ENCODE data around the gene MRC1. TPM values are rescaled to one million over a fixed set of nuclear protein-coding genes. Genes with fewer than 3 reads are reported as not detected.

MRC1 gene
- polyA plus RNA-seq, 1 experiment: not detected

GRCh38 chr10:17878896-17879295 lies 69.7 kb downstream of the MRC1 start:
- TF ChIP-seq, protein P1, sequence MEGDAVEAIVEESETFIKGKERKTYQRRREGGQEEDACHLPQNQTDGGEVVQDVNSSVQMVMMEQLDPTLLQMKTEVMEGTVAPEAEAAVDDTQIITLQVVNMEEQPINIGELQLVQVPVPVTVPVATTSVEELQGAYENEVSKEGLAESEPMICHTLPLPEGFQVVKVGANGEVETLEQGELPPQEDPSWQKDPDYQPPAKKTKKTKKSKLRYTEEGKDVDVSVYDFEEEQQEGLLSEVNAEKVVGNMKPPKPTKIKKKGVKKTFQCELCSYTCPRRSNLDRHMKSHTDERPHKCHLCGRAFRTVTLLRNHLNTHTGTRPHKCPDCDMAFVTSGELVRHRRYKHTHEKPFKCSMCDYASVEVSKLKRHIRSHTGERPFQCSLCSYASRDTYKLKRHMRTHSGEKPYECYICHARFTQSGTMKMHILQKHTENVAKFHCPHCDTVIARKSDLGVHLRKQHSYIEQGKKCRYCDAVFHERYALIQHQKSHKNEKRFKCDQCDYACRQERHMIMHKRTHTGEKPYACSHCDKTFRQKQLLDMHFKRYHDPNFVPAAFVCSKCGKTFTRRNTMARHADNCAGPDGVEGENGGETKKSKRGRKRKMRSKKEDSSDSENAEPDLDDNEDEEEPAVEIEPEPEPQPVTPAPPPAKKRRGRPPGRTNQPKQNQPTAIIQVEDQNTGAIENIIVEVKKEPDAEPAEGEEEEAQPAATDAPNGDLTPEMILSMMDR (IDR thresholded peaks at IDR 0.05; ENCODE audit: insufficient read depth, low read depth, low read length): no peak
- DNase-seq (ENCODE audit: low read depth): no peak
- ChIA-PET POLR2A (no interaction called here), CTCF (no interaction called here)
- Histone ChIP-seq H3K27me3 (ENCODE audit: control insufficient read depth, insufficient read depth, low read length) (no peaks in the 10 kb centered on the region), H3K36me3 (ENCODE audit: control insufficient read depth, insufficient read depth, low read length) (no peaks in the 10 kb centered on the region), H3K4me3 (ENCODE audit: low read depth, low read length) (no peak overlapping the region)

DNA sequence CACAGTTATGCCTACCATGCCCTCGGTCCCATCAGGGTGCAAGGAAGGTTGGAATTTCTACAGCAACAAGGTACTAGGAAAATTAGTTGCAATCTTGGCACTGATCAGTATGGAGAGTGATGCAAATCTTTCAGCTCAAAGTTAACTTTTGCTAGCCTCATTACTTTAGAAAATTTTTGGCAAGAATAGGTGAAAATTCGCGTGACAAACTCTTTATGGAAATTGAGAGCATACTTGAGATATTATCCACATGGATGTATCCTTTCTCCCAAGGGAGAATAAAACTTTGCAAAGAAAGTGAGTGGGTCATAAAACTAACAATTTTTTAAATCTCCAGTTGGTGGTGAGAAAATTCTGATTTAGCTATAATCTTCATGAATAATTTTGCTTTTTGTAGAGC lies 71.5 kb downstream of the MRC1 start:
- no peaks in the 10 kb centered on the region for H3K27me3 ChIP-seq (ENCODE audit: control insufficient read depth, insufficient read depth, low read length)
- TF ChIP-seq, protein P1 (IDR thresholded peaks at IDR 0.05; ENCODE audit: insufficient read depth, low read depth, low read length): no peak
- DNase-seq (ENCODE audit: low read depth): no peak
- no peak overlapping the region for H3K4me3 ChIP-seq (ENCODE audit: low read depth, low read length)
- ChIA-PET POLR2A (no interaction called here), CTCF (interaction anchor here (0.7 kb wide), 1 partner anchor 8 kb away, joined by 3 read pairs; no protein-coding TSS in a partner anchor)
- H3K36me3 ChIP-seq (ENCODE audit: control insufficient read depth, insufficient read depth, low read length): no peaks in the 10 kb centered on the region

GRCh38 chr10:17882557-17882956 lies 73.4 kb downstream of the MRC1 start:
- Histone ChIP-seq H3K4me3 (ENCODE audit: low read depth, low read length) (no peak overlapping the region), H3K27me3 (ENCODE audit: control insufficient read depth, insufficient read depth, low read length) (no peaks in the 10 kb centered on the region), H3K36me3 (ENCODE audit: control insufficient read depth, insufficient read depth, low read length) (no peaks in the 10 kb centered on the region)
- TF ChIP-seq, protein P1 (IDR thresholded peaks at IDR 0.05; ENCODE audit: insufficient read depth, low read depth, low read length): no peak
- CTCF ChIA-PET: interaction anchor here (1.1 kb wide), 1 partner anchor 9 kb away, joined by 4 read pairs; no protein-coding TSS in a partner anchor
- DNase-seq (ENCODE audit: low read depth): no peak
- POLR2A ChIA-PET: no interaction called here

- DNase-seq (ENCODE audit: low read depth): no peak
- ChIA-PET POLR2A (no interaction called here), CTCF (interaction anchor here (0.8 kb wide), 1 partner anchor 18 kb away, joined by 3 read pairs; no protein-coding TSS in a partner anchor)
- Histone ChIP-seq H3K27me3 (ENCODE audit: control insufficient read depth, insufficient read depth, low read length) (no peaks in the 10 kb centered on the region), H3K4me3 (ENCODE audit: low read depth, low read length) (no peak overlapping the region), H3K36me3 (ENCODE audit: control insufficient read depth, insufficient read depth, low read length) (no peaks in the 10 kb centered on the region)
- TF ChIP-seq, protein P1 (IDR thresholded peaks at IDR 0.05; ENCODE audit: insufficient read depth, low read depth, low read length): no peak
Observed at GRCh38 chr10:17883621-17884020, 74.5 kb downstream of the MRC1 start.

DNA sequence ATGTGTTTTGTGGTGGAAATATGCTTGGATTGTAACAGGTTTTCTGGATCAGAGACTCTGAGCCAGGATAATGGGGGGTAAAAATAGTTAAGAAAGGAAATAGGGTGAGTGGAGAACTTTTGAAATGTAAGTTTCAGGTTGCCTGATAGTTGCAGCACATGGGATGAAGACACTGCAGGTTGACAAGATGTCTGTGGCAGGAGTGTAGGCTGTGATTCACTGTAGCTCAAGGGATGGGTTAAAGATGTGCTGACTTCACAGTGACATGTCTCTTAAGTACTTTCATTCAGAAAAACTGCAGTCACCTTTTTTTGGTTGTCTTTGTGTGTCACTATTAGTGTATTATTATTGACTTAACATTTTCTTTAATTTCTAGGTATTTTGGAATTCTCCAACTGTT lies 79.0 kb downstream of the MRC1 start:
- DNase-seq (ENCODE audit: low read depth): no peak

More for the DNA sequence above, 79.0 kb downstream of the MRC1 start:
- ChIA-PET POLR2A (no interaction called here), CTCF (no interaction called here)
- Histone ChIP-seq H3K36me3 (ENCODE audit: control insufficient read depth, insufficient read depth, low read length) (no peaks in the 10 kb centered on the region), H3K4me3 (ENCODE audit: low read depth, low read length) (no peak overlapping the region), H3K27me3 (ENCODE audit: control insufficient read depth, insufficient read depth, low read length) (no peaks in the 10 kb centered on the region)
- TF ChIP-seq, protein P1 (IDR thresholded peaks at IDR 0.05; ENCODE audit: insufficient read depth, low read depth, low read length): no peak
